SKM-1 (cell line): ENCODE measurements around the gene STRAP.
"Not testable (repeated sequence)": the region's sequence is repeated elsewhere in the genome, so short reads cannot be mapped to it uniquely, and the experiment has no call there.

Experiments used
- DNase-seq: peaks from one replicate; lab custom pipeline; 2025; ENCODE audit not compliant: unreplicated experiment; lab: John Stamatoyannopoulos, UW

STRAP gene

GRCh38 chr12:15919418-15919817, 37.2 kb downstream of the STRAP start:
- no peak for DNase-seq

GRCh38 chr12:15924956-15925355, 42.8 kb downstream of the STRAP start:
- no peak for DNase-seq

- DNase-seq = no peak
Measured at GRCh38 chr12:15928346-15928745, 46.2 kb downstream of the STRAP start.

- DNase-seq = no peak
Measured at GRCh38 chr12:15928870-15929571, 46.8 kb downstream of the STRAP start.

- no peak for DNase-seq
Measured at GRCh38 chr12:15931590-15932053, 49.4 kb downstream of the STRAP start.

GRCh38 chr12:15932327-15932726, 50.1 kb downstream of the STRAP start:
- no peak for DNase-seq

GRCh38 chr12:15932971-15933370, 50.8 kb downstream of the STRAP start:
- no peak for DNase-seq

GRCh38 chr12:15933751-15934150, 51.6 kb downstream of the STRAP start:
- no peak for DNase-seq

GRCh38 chr12:15936751-15937150, 54.6 kb downstream of the STRAP start:
- no peak for DNase-seq

GRCh38 chr12:15937902-15938301, 55.7 kb downstream of the STRAP start:
- no peak for DNase-seq

GRCh38 chr12:15939111-15939510, 56.9 kb downstream of the STRAP start:
- DNase-seq = no peak

GRCh38 chr12:15942475-15942874, 60.3 kb downstream of the STRAP start:
- no peak for DNase-seq

- not testable (repeated sequence) for DNase-seq
Measured at GRCh38 chr12:15943519-15943918, 61.3 kb downstream of the STRAP start.

GRCh38 chr12:15948461-15948860, 66.3 kb downstream of the STRAP start:
- DNase-seq = not testable (repeated sequence)
